ENCODE results near the gene DNAJC15. TPM values are rescaled to one million over a fixed set of nuclear protein-coding genes. Genes with fewer than 3 reads are reported as not detected.

The DNAJC15 gene
- total RNA-seq, 2 donors from 2014 or later: 29.7 to 46.9 TPM

DNA sequence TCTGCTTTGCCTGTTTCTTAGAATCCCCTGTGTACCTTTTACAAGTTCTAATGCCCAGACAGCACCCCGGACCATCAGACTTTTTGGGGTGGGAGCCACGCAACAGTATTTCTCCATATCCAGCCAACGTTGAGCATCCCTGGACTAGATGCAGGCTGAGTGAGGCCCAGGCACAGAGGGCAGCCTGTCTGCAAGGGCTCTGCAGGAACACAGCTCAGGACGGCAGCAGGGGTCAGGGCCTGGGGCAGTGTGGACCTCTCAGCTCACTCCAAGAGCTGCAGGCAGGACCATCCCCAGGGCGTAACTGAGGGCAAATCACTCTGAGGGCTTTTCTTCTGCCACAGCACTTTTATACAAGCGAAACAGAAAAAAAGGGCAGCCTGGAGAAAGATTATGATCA is 95.8 kb downstream of the DNAJC15 start:
- peaks cover 17% of the 10 kb centered on the region for H3K4me1 ChIP-seq (ENCODE audit: control insufficient read depth, insufficient read depth, low read length)
- H3K9ac ChIP-seq (ENCODE audit: extremely low read depth, low read length, poor library complexity, severe bottlenecking): no peak overlapping the region
- no peaks in the 10 kb centered on the region for H3K36me3 ChIP-seq (ENCODE audit: control insufficient read depth, insufficient read depth, low read length)
- H3K36me3 Mint-ChIP-seq (ENCODE audit: low read depth): no peaks in the 10 kb centered on the region
- 72 to 84% methylated on average over 3 to 6 of the region's 6 CpGs for WGBS, 2 experiments (ENCODE audit: insufficient coverage in 1 of 2, insufficient read length in 1 of 2)
- H3K27me3 Mint-ChIP-seq (ENCODE audit: insufficient read depth): no peaks in the 10 kb centered on the region
- H3K9me3 Mint-ChIP-seq: no peaks in the 10 kb centered on the region
- no peak overlapping the region for H3K27ac ChIP-seq (ENCODE audit: low read depth, low read length)
- H3K4me3 ChIP-seq (ENCODE audit: low read length): no peak overlapping the region
- no peak overlapping the region for H3K4me3 Mint-ChIP-seq
- TF ChIP-seq, protein P1, sequence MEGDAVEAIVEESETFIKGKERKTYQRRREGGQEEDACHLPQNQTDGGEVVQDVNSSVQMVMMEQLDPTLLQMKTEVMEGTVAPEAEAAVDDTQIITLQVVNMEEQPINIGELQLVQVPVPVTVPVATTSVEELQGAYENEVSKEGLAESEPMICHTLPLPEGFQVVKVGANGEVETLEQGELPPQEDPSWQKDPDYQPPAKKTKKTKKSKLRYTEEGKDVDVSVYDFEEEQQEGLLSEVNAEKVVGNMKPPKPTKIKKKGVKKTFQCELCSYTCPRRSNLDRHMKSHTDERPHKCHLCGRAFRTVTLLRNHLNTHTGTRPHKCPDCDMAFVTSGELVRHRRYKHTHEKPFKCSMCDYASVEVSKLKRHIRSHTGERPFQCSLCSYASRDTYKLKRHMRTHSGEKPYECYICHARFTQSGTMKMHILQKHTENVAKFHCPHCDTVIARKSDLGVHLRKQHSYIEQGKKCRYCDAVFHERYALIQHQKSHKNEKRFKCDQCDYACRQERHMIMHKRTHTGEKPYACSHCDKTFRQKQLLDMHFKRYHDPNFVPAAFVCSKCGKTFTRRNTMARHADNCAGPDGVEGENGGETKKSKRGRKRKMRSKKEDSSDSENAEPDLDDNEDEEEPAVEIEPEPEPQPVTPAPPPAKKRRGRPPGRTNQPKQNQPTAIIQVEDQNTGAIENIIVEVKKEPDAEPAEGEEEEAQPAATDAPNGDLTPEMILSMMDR (conservative IDR thresholded peaks at IDR 0.05): no peak
- no peak for DNase-seq
- peak overlapping the region; percentile 8 for H3K27ac Mint-ChIP-seq
- no peaks in the 10 kb centered on the region for H3K9me3 ChIP-seq (ENCODE audit: control insufficient read depth, low read length)
- no peaks in the 10 kb centered on the region for H3K27me3 ChIP-seq (ENCODE audit: control insufficient read depth, insufficient read depth, low read length, poor library complexity, severe bottlenecking)
- peaks cover 28% of the 10 kb centered on the region for H3K4me1 Mint-ChIP-seq

DNA sequence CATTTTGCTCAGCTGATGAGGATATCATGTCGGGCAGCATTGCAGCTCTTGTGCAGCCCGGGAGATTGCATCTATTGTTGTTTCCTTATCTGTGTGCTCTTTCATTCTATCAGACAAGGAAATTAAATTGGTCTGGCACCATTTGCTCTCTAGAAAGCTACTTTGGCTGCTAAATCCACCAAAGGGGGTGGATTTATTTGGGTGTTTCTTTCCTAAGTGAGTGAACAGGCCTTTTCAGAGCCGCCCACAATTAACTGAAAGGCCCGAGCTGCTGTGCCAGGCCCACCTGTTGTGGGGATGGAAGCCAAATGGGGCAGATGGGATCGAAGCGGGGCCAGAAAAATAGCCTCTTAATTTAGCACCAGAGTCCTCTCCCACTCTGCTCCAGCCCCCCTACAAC is 99.4 kb downstream of the DNAJC15 start:
- Histone ChIP-seq H3K4me1 (ENCODE audit: control insufficient read depth, insufficient read depth, low read length) (peaks cover 19% of the 10 kb centered on the region), H3K4me3 (ENCODE audit: low read length) (no peak overlapping the region), H3K27ac (ENCODE audit: low read depth, low read length) (no peak overlapping the region), H3K36me3 (ENCODE audit: control insufficient read depth, insufficient read depth, low read length) (no peaks in the 10 kb centered on the region), H3K9ac (ENCODE audit: extremely low read depth, low read length, poor library complexity, severe bottlenecking) (peak overlapping the region; percentile 23), H3K27me3 (ENCODE audit: control insufficient read depth, insufficient read depth, low read length, poor library complexity, severe bottlenecking) (no peaks in the 10 kb centered on the region), H3K9me3 (ENCODE audit: control insufficient read depth, low read length) (no peaks in the 10 kb centered on the region)
- DNase-seq: no peak
- Mint-ChIP-seq H3K4me1 (peaks cover 39% of the 10 kb centered on the region), H3K27ac (peak overlapping the region; percentile 68), H3K27me3 (ENCODE audit: insufficient read depth) (no peaks in the 10 kb centered on the region), H3K9me3 (no peaks in the 10 kb centered on the region), H3K36me3 (ENCODE audit: low read depth) (no peaks in the 10 kb centered on the region), H3K4me3 (no peak overlapping the region)
- TF ChIP-seq, protein P1 (conservative IDR thresholded peaks at IDR 0.05): no peak
- WGBS, 2 experiments (ENCODE audit: insufficient coverage in 1 of 2, insufficient read length in 1 of 2): 49 to 64% methylated on average over 2 to 6 of the region's 6 CpGs

DNA sequence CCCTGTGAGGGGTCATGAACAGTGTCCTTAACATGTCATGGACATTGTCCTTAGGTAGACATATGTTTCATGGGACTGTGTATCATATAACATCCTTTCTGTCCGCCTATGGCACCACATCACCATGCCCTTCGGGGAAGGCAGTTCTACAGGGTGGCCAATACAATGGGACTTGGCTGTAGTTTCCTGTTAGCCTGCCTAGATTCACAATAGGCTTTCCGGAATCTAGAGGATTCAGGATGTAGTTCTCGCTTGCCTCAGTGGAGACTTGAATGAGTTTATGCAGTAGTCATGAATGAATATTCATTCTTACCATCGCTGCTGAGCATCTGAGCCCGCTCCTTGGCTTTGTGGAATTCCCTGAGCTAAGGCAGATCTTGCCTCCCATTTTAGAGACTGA is 100.5 kb downstream of the DNAJC15 start:
- Histone ChIP-seq H3K4me1 (ENCODE audit: control insufficient read depth, insufficient read depth, low read length) (peaks cover 19% of the 10 kb centered on the region), H3K9ac (ENCODE audit: extremely low read depth, low read length, poor library complexity, severe bottlenecking) (no peak overlapping the region), H3K9me3 (ENCODE audit: control insufficient read depth, low read length) (no peaks in the 10 kb centered on the region), H3K27ac (ENCODE audit: low read depth, low read length) (no peak overlapping the region), H3K27me3 (ENCODE audit: control insufficient read depth, insufficient read depth, low read length, poor library complexity, severe bottlenecking) (no peaks in the 10 kb centered on the region), H3K36me3 (ENCODE audit: control insufficient read depth, insufficient read depth, low read length) (no peaks in the 10 kb centered on the region), H3K4me3 (ENCODE audit: low read length) (no peak overlapping the region)
- TF ChIP-seq, protein P1 (conservative IDR thresholded peaks at IDR 0.05): no peak
- Mint-ChIP-seq H3K9me3 (no peaks in the 10 kb centered on the region), H3K4me3 (no peak overlapping the region), H3K36me3 (ENCODE audit: low read depth) (no peaks in the 10 kb centered on the region), H3K4me1 (peaks cover 48% of the 10 kb centered on the region), H3K27ac (no peak overlapping the region), H3K27me3 (ENCODE audit: insufficient read depth) (no peaks in the 10 kb centered on the region)
- no peak for DNase-seq
- WGBS, 2 experiments (ENCODE audit: insufficient coverage in 1 of 2, insufficient read length in 1 of 2): 96 to 97% methylated on average over 4 to 6 of the region's 6 CpGs

All from endodermal cell (in vitro differentiated cells).